ENCODE data around the gene DLGAP1. TPM values are rescaled to one million over a fixed set of nuclear protein-coding genes. Genes with fewer than 3 reads are reported as not detected.
A peak's percentile ranks its signal among the peaks of the same experiment; 100 is the strongest.

The DLGAP1 gene
- total RNA-seq, 1 experiment from 2014 or later, result 23.2 TPM

DNA sequence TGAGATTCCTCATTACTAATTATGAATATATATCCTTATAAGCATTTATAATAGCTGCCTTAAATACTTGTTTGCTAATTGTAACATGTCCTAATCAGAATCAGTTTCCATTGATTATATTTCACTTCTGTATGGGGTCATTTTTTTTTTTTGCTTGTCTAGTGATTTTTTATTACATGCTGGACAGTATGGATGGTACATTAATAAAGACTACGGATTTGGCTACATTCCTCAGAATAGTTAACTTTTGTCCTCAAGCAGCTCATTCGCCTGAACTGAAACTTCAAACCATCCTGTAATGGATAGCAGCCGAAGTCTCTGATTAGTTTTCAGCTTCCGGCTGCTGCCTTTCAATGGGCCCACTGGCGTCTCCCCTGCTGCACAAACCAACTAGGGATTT lies 993.4 kb downstream of the DLGAP1 start:
- H3K27ac ChIP-seq (ENCODE audit: insufficient read length, low read depth, low read length), result no peak overlapping the region
- H3K4me3 Mint-ChIP-seq, result no peak overlapping the region

More for the DNA sequence above, 993.4 kb downstream of the DLGAP1 start:
- H4K20me1 ChIP-seq (ENCODE audit: control insufficient read depth, insufficient read depth, insufficient read length), result no peaks in the 10 kb centered on the region
- Mint-ChIP-seq H3K27ac (peak overlapping the region; percentile 15 to 96 (median 33); a peak in 6 of 7 replicates), H3K4me1 (peaks cover 54 to 62% of the 10 kb centered on the region in 2 experiments), H3K9me3 (no peaks in the 10 kb centered on the region), H3K27me3 (ENCODE audit: low read depth) (no peaks in the 10 kb centered on the region), H3K36me3 (ENCODE audit: insufficient read depth in 1 of 3, low read depth in 3 of 3) (peaks cover 32 to 58% (median 41%) of the 10 kb centered on the region in 3 experiments)
- no peak overlapping the region for H2BK5ac ChIP-seq (ENCODE audit: insufficient read length, low read length)
- H4K91ac ChIP-seq (ENCODE audit: insufficient read length, low read depth, low read length), result no peak overlapping the region
- peaks cover 4% of the 10 kb centered on the region for H3K79me1 ChIP-seq (ENCODE audit: insufficient read depth, low read depth, low read length, poor library complexity, severe bottlenecking)
- H3T11ph ChIP-seq (ENCODE audit: low read length), result no peak overlapping the region
- no peak overlapping the region for H3K4me2 ChIP-seq (ENCODE audit: insufficient read depth, insufficient read length, low read length)
- WGBS (ENCODE audit: extremely low coverage, insufficient read length, low lambda C conversion rate), result no CpG with 5 or more reads among the region's 5 CpGs
- H2BK15ac ChIP-seq (ENCODE audit: low read depth, low read length), result no peak overlapping the region
- DNase-seq, result no peak
- no peak overlapping the region for H3K9ac ChIP-seq (ENCODE audit: extremely low read depth, insufficient read length, low read length)
- H3K79me2 ChIP-seq (ENCODE audit: insufficient read depth, low read length), result no peaks in the 10 kb centered on the region; the same call in 1 of the 2 replicates
- H3K14ac ChIP-seq (ENCODE audit: insufficient read depth, low read length), result no peak overlapping the region
- H3K18ac ChIP-seq (ENCODE audit: insufficient read length, low read depth, low read length), result no peak overlapping the region
- TF ChIP-seq, protein P1, sequence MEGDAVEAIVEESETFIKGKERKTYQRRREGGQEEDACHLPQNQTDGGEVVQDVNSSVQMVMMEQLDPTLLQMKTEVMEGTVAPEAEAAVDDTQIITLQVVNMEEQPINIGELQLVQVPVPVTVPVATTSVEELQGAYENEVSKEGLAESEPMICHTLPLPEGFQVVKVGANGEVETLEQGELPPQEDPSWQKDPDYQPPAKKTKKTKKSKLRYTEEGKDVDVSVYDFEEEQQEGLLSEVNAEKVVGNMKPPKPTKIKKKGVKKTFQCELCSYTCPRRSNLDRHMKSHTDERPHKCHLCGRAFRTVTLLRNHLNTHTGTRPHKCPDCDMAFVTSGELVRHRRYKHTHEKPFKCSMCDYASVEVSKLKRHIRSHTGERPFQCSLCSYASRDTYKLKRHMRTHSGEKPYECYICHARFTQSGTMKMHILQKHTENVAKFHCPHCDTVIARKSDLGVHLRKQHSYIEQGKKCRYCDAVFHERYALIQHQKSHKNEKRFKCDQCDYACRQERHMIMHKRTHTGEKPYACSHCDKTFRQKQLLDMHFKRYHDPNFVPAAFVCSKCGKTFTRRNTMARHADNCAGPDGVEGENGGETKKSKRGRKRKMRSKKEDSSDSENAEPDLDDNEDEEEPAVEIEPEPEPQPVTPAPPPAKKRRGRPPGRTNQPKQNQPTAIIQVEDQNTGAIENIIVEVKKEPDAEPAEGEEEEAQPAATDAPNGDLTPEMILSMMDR (conservative IDR thresholded peaks at IDR 0.05), result no peak
- no peaks in the 10 kb centered on the region for H3K9me3 ChIP-seq (ENCODE audit: control insufficient read depth, low read depth, low read length)
- H4K8ac ChIP-seq (replicated peaks; ENCODE audit: insufficient read length, low read depth, low read length), result no peak overlapping the region
- no peak overlapping the region for H3K23ac ChIP-seq (ENCODE audit: insufficient read length, low read depth, low read length)
- H2BK120ac ChIP-seq (ENCODE audit: low read depth, low read length, poor library complexity, severe bottlenecking), result no peak overlapping the region
- no peak overlapping the region for H2BK20ac ChIP-seq (ENCODE audit: low read depth, low read length, poor library complexity, severe bottlenecking)
- peaks cover 8% of the 10 kb centered on the region; the same call in 1 of the 2 replicates for H3K4me1 ChIP-seq (ENCODE audit: insufficient read depth, low read length)
- H4K5ac ChIP-seq (ENCODE audit: insufficient read length, low read depth, low read length), result no peak overlapping the region
- H2AK5ac ChIP-seq (ENCODE audit: insufficient read length, low read length), result no peak overlapping the region
- no peak overlapping the region for H3K56ac ChIP-seq (ENCODE audit: insufficient read length, low read depth, low read length)
- no peak overlapping the region for H3K4ac ChIP-seq (ENCODE audit: low read depth, low read length)
- no peaks in the 10 kb centered on the region for H3K27me3 ChIP-seq (ENCODE audit: insufficient read depth, low read length)
- no peak overlapping the region for H2AFZ ChIP-seq (ENCODE audit: low read length)
- H3K23me2 ChIP-seq (ENCODE audit: insufficient read length, low read depth, low read length, poor library complexity, severe bottlenecking), result no peaks in the 10 kb centered on the region
- H2BK12ac ChIP-seq (ENCODE audit: insufficient read length, low read depth, low read length), result no peak overlapping the region
